GM21529 (cell line): ENCODE data around the gene COPS7A.
A peak's percentile ranks its signal among the peaks of the same experiment; 100 is the strongest.

Experiments
- ATAC-seq: cut with Tn5 transposase; IDR thresholded peaks from one replicate; pipeline ENCODE4 v1.9.1; 2021; ENCODE audit not compliant: unreplicated experiment

Gene COPS7A

GRCh38 chr12:6768437-6768914 is 44.6 kb downstream of the COPS7A start:
- ATAC-seq: no peak

GRCh38 chr12:6768990-6769389 is 45.1 kb downstream of the COPS7A start:
- no peak for ATAC-seq

- ATAC-seq: no peak
These were observed 45.8 kb downstream of the COPS7A start for GRCh38 chr12:6769666-6770065.

DNA sequence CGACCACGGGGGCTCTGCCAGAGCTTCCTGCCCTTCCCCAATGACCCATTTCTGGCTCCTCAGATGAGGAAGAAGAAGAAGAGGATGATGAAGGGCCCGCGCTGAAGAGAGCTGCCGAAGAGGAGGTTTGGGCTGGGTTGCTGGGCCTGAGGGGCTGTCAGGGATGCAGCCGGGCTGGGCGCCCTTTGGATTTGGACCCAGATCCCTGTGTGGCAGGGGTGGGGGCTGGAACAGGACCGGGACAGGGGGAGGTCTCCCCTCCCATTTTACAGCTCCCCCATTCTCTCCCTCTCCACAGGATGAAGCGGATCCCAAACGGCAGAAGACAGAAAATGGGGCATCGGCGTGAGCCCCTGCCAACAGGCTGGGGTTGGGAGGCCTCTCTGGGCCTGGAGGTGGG is 46.2 kb downstream of the COPS7A start:
- ATAC-seq: no peak

DNA sequence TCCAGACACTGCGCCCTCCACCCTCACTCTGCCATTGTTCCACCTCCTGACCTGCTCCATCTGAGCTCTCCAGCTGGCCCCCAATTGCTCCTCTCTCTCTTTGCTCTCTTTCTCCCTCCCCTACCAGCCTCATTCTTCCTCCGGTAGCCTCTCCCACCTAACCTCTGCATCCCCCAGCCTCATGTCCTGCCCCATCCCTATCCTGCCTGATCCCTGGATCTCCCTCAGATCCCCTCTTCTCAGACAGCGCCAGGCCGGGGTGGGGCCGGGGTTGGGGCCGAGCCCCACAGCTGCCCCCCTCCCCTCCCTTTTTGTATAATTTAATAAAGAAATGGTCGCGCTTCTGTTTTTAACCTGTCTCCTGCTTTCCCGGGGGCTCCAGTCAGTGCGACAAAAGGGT is 46.8 kb downstream of the COPS7A start:
- no peak for ATAC-seq

DNA sequence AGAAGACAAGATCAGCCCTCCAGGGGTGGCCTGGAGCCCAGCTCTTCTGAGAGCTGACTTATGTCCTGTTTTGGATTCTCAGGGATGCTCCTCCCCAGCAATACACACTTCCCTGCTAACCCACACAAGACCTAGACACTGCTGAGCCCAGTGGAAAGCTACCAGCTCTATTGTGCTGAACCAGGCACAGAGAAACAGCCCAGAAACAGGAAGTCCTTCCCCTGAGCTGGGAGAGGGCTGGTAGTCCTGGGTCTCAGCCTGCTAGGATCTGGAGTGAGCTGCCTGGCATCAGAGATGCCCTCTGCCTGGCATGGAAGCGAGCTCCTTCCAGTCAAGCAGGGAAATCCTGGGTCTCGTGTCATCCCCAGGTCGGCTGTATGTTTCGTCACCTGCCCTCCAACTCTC is 47.2 kb downstream of the COPS7A start:
- ATAC-seq: no peak

- ATAC-seq: no peak
These were observed 47.9 kb downstream of the COPS7A start for GRCh38 chr12:6771509-6772330.

- no peak for ATAC-seq
These were observed 48.5 kb downstream of the COPS7A start, which contains the start of gene LAG3 for GRCh38 chr12:6772331-6772695. Gene LAG3, plus strand, starts transcription at chr12:6772520. Its CDS starts 333 bp downstream, at chr12:6772853.

DNA sequence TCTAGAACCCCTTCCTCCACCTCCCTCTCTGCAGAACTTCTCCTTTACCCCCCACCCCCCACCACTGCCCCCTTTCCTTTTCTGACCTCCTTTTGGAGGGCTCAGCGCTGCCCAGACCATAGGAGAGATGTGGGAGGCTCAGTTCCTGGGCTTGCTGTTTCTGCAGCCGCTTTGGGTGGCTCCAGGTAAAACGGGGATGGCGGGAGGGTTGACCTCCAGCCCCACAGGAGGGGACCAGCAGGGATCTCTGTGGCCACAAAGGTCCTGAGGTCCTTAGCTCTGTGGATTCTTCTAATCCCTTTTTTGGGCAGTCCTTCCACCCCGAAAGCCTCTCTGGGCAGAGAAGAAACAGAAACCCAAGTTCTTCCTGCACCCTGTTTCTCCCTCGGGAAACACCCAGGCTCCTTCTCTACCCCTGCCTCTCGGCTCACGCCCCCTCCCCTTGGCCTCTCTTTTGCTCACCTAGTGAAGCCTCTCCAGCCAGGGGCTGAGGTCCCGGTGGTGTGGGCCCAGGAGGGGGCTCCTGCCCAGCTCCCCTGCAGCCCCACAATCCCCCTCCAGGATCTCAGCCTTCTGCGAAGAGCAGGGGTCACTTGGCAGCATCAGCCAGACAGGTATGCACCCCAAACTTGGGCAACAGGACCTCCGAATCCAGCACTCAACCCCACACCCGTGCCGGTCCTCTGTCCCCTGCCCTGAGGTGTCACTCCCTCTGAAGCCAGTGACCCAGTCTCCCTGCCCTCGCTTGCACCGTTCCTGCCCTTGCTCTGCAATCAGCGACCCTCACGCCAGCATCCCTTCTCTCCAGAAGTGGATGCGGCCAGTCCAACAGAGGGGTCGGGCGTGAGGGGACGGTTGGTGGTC is 49.1 kb downstream of the COPS7A start:
- no peak for ATAC-seq

DNA sequence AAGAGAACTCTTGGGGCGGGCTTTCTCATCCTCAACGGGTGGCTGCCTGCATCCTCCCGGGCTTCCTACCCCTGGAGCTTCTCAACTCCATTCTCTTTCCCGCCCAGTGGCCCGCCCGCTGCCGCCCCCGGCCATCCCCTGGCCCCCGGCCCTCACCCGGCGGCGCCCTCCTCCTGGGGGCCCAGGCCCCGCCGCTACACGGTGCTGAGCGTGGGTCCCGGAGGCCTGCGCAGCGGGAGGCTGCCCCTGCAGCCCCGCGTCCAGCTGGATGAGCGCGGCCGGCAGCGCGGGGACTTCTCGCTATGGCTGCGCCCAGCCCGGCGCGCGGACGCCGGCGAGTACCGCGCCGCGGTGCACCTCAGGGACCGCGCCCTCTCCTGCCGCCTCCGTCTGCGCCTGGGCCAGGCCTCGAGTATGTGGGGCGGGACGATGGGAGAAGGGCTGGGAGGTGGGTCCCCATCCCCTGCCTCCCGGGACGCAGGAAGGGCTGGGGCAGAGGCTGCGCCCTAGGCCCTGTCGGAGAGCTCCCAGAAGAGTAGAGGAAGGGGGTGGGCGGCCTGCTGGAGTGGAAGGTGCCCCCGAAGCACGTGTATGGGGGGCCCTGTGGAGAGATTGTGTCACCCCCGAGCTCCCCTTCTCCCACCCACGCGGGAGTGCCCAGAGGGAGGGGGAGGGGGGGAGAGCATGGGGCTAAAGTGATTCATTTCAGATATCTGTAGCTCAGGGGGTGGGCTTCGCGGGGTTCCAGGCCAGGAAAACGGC is 49.9 kb downstream of the COPS7A start:
- no peak for ATAC-seq

- no peak for ATAC-seq
These were observed 50.7 kb downstream of the COPS7A start for GRCh38 chr12:6774499-6775062.

DNA sequence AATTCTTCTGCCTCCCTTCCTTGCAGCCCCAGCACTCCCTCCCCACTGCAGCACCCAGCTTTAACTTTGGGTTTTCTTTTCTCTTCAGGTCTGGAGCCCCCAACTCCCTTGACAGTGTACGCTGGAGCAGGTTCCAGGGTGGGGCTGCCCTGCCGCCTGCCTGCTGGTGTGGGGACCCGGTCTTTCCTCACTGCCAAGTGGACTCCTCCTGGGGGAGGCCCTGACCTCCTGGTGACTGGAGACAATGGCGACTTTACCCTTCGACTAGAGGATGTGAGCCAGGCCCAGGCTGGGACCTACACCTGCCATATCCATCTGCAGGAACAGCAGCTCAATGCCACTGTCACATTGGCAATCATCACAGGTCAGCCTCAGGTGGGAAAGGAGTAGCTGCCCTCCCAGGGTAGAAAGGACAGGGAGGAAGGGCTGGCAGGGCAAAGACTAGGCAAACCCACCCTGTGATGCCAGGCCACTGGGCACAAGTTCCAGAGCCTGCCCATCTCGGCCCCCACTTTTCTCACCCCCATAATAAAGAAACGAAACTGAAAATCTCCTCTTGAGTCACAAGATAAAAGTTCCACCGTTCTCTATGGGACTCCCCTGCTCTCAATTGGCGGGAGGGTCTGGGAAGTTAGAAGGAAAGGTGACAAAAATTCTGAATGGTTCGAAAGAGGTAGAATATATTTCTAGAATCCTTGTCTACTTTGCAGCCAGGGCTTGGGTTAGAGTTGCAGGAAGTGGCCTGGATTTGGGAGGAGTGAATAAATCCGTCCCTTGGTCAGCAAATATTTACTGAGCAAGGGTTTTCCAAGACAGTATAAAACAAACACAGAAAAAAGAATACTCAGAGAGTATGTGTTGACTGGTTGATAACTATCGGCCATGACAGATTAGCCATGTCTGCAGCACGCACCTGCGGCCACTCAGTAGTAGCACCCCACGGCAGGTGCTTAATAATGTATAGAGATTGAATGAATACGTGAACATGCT is 51.6 kb downstream of the COPS7A start:
- no peak for ATAC-seq

- no peak for ATAC-seq
These were observed 53.5 kb downstream of the COPS7A start for GRCh38 chr12:6777386-6777785.

- no peak for ATAC-seq
These were observed 54.3 kb downstream of the COPS7A start for GRCh38 chr12:6778217-6778573.

DNA sequence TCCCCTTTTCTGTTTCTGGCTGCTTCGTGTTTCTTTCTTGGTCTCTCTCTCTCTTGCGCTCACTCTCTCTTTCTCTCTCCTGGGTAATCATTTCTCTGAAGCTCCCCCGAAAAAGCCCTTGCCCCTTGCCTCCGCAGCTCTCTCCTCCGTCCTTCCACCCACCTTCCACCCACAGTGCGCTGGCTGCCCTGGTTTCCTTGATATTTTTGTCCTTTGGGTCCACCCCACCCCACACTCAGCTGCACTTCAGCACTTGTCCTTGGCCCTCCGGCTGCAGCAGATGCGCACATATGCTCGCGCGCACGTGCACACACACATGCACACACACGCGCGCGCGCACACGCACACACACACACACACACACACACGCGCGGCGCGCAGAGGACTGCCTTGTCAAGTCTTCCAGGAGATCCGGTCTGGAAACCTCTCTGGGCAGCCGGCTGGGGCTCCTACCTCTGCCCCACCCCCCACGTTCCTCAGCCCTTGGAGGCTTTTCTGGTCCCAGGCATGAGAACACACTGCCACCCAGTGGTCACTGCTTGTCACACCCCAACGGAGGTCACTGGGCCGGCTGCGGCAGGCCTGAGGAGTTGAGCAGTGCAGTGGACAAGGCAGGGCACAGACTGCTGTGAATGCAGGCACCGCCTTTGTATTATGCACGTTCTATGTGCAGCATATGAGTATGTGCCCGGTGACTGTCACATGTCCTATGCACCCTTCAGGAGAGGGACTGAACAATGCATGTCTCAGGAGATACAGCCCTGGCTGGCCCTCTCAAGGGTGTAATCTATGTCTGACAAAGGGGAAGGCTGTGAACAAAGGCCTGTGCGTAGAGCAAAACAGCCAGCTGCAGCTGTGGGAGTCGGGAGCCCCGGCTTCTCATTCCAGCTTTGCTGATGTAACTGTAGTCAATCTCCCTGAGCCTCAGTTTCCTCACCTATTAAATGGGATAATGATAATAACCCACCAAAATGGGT is 55.0 kb downstream of the COPS7A start:
- peak; percentile 83 for ATAC-seq

GRCh38 chr12:6779708-6780432 is 56.0 kb downstream of the COPS7A start:
- ATAC-seq: no peak

DNA sequence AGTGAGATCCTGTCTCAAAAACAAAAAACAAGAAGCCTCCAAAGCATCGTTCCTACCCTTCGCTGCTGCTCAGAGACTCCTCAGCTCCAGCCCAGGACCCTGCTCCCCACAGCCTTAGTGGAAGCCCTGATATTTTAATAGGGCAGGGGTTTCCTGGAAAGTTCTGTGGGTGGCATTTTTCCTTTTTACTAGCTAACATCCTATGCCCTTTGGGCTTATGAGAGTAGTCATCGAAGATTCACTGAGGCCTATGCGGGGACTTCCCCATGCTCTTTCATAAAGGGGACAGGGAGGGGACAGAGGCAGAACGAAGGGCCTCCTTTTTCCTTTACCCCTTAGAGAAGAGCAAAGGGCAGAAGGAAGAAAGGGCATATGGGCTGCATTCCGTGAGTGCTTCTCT is 56.7 kb downstream of the COPS7A start:
- no peak for ATAC-seq
